Endothelial cell of umbilical vein (primary cell): ENCODE data around the gene ZNF384.

Source experiments
- CTCF ChIP-seq, 2 donors: IDR thresholded peaks; 1 replicate in 1 of 2; 2 replicates in 1 of 2; pipeline ENCODE4 v1.5.1; 2011; ENCODE audit warnings: low read length in 2 of 2, mild to moderate bottlenecking in 2 of 2, moderate library complexity in 2 of 2, control low read depth in 1 of 2, inconsistent platforms in 1 of 2, low read depth in 1 of 2; ENCODE audit not compliant: insufficient read depth in 1 of 2; ENCODE audit errors: extremely low read depth in 1 of 2
- EZH2 ChIP-seq: IDR thresholded peaks from 2 replicates; pipeline ENCODE4 v1.6.1; 2012; ENCODE audit warnings: borderline replicate concordance, low read depth, mild to moderate bottlenecking, moderate library complexity, low read length, inconsistent platforms; ENCODE audit not compliant: severe bottlenecking
- FOS ChIP-seq: IDR thresholded peaks from 2 replicates; pipeline ENCODE4 v1.6.1; 2011; ENCODE audit warnings: mild to moderate bottlenecking, low read length, moderate library complexity, borderline replicate concordance; ENCODE audit not compliant: insufficient read depth
- GATA2 ChIP-seq: IDR thresholded peaks from 2 replicates; pipeline ENCODE4 v1.7.0; 2011; ENCODE audit warnings: low read depth, mild to moderate bottlenecking, moderate library complexity, mixed read lengths, low read length; ENCODE audit not compliant: insufficient read length, insufficient read depth
- JUN ChIP-seq: IDR thresholded peaks from 2 replicates; pipeline ENCODE4 v1.6.1; 2011; ENCODE audit warnings: borderline replicate concordance, low read depth; ENCODE audit not compliant: insufficient read length, insufficient read depth
- MAX ChIP-seq: IDR thresholded peaks from 2 replicates; pipeline ENCODE4 v1.6.1; 2011; ENCODE audit not compliant: insufficient read depth, insufficient read length
- MYC ChIP-seq: IDR thresholded peaks from one replicate; pipeline ENCODE4 v1.6.1; 2011; ENCODE audit warnings: mild to moderate bottlenecking, low read depth, low read length
- POLR2A ChIP-seq: IDR thresholded peaks from 2 replicates; pipeline ENCODE4 v1.6.1; 2012; ENCODE audit warnings: low read depth, mild to moderate bottlenecking, control low read depth, low read length
- POLR2AphosphoS5 ChIP-seq: IDR thresholded peaks from 2 replicates; pipeline ENCODE4 v1.6.1; 2012; ENCODE audit warnings: low read depth, mild to moderate bottlenecking, control low read depth, low read length, moderate library complexity; ENCODE audit not compliant: insufficient read depth

- no peak for TF ChIP-seq CTCF (IDR thresholded peaks at IDR 0.05; ENCODE audit: extremely low read depth in 1 of 2, insufficient read depth in 1 of 2, low read depth in 1 of 2, low read length in 2 of 2)
- TF ChIP-seq EZH2: no peak
- TF ChIP-seq POLR2AphosphoS5: no peak
- TF ChIP-seq MAX: no peak
- no peak for TF ChIP-seq POLR2A
- TF ChIP-seq JUN: no peak
- TF ChIP-seq GATA2: no peak
- no peak for TF ChIP-seq MYC
- no peak for TF ChIP-seq FOS
Measured at GRCh38 chr12:6694701-6695100, 5.5 kb upstream of the ZNF384 start.
